Kasumi-1 (cell line): Measurements from ENCODE around the gene LRRC36.
"Not testable (repeated sequence)": the region's sequence is repeated elsewhere in the genome, so short reads cannot be mapped to it uniquely, and the experiment has no call there.

Experiments used
- DNase-seq, 2 experiments: peaks; one replicate each; lab custom pipeline; 2025; lab: John Stamatoyannopoulos, UW

LRRC36 gene

DNA sequence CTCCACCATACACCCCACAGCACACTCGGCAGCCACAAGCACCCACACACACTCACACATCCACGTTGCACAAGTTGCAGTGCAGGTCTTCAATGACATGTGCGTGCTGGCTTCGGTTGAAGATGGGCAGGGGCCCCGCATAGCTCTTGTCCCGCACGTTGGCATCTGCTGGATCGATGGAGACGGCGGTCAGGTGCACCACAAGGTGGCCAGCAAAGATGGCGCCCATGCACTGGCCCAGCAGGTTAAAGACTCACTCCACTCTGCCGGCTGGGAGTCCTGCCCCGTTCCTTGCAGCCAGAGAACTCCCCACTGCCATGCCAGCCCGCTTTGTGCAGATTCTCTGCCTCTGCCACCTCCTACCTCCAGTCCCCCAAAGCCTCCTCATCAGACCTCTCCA is 74.3 kb downstream of the LRRC36 start:
- no peak for DNase-seq

DNA sequence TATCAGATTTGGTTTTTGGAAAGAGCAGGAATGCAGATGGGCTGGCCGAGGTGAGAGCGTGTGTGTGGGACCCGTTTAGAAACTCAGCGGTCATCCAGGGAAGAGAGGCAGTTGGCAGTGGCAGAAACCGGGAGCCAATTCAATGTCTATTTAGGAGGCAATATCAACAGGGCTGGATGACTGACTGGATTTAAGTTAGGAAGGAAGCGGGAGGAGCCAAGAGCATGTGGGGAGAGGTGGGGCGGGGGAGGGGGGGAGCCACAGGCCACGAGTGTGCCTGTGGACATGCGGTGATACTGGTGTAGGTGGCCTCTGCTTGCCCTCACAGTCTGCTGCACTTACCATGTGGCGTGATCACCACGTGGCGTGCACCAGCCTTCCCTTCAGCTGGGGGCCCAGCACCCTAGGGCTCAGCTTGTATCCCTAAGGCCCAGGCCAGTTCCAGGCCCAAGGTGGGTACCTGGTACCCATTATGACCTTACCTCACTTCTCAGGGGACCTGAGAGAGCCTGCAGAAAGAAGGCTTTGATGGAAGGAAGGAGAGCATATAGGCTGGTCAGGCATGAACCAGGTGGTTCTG is 77.5 kb downstream of the LRRC36 start:
- no peak for DNase-seq

DNA sequence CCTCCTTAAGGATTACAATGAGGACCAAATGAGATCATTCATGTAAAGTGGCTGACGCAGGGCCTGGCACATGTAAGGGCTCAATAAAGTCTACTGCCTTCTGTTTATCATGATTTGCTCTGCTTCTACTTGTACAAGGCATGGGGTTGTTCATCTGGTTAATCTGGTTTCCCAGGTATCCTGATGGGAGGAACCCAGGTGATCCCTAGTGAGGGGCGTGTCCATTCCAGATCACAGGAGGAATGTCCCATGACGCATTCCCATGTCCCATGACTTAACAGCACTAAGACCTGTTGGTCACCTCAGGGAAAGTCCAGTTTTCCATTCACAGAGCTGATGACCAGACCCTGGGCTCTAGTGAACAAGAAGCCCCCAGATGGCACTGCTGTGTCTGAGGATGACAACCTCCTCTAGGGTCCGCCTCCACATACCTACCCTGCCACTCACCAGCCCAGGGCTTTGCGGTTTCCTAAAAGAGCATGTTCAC is 78.2 kb downstream of the LRRC36 start:
- no peak for DNase-seq

DNA sequence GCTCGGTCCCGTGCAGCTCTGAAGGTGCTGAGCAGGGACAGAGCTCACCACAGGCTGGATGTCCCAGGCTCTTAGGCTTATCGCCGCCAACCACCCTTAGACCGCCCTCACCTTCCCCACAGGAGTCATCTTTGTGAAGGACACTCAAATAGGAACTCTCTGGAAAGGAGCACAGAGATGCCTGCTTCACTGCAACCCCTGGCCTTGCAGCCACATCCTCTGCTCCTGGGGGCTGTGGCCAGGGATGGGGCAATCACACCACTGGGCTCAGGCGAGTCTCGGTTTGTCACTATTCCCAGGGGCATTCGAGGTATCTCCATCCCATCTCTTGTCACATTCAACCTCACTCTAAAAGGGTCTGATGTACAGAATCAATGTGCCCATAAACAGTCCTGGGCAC is 78.7 kb downstream of the LRRC36 start:
- no peak for DNase-seq

DNA sequence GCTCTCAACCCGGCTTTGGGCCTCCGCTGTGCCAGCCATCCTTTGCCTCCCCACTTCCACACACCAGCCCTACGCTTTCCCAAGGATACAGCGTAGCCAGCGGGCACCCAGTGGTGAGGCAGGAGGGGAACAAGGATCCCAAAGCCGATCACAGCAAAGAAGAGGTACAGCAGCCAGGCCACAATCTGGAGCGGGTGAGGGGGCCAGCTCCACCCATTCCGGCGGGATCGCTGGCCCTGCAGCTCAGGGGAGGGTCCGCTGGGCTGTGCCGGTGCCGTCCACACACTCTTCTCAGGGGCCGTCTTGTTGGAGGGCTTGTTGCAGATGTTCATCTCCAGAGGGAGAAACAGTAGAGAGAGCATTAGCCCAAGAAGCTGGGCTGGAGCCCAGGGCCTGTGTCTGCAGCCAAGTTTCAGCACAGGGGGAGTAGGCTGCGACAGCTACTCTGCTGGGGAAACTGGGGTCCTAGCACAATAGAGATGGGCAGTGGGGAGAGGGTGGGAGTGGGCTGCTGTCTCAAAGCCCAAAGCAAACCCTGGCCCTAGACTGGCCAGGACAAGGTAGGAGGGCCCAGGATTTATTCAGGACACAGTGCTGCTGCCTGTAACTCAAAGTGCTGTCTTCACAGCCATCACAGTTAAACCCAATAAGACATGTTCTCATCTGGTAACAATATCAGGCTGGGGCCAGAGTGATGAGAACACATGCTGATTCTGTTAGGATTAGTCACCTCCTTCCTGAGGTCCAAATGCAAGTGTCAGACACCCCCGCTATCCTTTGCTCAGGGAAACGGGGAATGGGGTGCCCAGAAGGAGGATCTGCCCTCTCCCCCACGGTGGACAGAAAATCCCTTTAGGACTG is 79.7 kb downstream of the LRRC36 start:
- DNase-seq = no peak

DNA sequence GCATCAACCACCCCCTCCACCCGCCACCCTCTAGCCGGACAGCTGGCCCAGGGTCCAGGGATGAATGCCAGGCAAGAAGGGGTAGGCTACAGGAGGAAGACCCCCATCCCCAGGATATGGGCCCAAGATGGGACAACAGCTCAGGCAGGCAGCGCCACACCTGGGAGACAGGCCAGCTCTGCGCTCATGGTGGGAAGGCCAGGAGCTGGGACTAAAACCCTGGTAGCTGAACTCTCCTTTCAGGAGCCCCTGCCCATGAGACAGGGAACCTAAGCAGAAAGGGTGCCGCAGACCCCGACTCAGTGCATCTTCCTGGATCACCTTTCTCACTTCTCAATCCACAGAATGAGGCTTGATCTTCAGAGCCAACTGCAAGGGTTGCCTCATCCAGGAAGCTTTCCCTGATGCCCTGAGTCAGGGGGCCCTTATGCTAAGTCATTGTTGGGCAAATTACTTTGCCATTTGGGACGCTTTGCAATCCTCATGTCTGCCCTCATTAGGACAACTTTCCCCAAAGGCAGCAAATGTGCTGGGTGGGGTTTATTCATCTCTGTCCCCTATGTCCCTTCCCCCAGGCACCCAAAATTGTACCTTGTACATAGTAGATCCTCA is 80.7 kb downstream of the LRRC36 start:
- DNase-seq = no peak

DNA sequence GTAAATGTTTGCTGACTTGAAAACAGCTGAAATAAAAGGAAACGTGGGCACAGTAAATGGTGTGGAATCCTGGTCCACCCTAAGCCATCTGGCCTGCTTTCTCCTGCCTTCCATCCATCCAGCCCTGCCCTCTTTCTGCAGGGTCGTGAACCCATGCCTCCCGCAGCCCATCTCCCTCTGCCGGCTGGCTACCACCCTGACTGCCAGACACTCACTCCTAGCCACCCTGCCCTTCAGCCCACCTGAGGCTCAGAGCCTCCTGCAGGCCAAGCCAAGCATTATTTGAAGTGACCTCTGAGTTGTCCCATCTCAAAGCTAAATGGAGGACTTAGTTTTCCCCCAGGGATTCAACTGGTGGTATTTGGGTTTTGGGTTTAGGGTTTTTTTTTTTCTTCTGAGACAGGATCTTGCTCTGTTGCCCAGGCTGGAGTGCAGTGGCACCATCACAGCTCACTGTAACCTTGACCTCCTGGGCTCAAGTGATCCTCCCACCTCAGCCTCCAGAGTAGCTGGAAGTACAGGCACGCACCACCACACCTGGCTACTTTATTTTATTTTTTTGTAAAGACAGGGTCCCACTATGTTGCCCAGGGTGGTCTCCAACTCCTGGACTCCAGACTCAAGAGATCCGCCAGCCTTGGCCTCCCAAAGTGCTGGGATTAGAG is 81.3 kb downstream of the LRRC36 start:
- DNase-seq = no peak

DNA sequence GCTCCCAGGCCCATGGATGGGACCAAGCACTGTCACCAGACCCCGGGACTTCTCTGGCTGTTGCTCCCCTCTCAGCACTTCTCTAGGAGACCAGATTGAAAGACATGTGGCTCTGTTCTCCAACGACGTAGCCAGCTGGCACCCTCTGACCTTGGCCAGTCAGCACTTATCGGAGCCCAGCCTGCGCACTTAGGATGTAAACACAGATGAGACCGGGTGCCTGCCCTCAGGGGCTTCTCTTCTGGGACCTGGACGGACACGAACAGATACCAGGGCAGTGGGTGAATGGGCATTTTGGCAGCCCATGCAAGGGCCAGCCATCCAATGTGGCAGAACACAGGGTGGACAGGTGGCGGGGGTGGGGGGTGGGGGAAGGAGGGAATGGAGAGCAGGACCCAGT is 83.0 kb downstream of the LRRC36 start:
- DNase-seq = no peak

DNA sequence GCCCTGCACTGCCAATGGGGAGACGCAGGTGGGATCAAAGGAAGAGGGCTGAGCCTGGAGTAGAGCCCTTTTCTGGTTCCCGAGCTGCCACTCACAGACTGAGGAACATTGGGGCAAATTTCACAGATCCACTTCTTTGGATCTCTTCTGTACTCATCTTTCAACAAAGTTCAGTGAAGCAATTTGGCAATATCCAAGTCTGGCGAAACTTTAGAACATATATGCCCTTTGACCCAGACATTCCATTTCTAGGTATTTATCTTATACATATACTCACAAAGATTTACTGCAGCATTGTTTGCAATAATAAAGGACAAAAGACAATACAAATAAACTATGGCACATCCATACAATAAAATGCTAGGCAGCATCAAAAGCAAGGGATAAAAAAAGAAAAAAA is 84.7 kb downstream of the LRRC36 start:
- no peak for DNase-seq

DNA sequence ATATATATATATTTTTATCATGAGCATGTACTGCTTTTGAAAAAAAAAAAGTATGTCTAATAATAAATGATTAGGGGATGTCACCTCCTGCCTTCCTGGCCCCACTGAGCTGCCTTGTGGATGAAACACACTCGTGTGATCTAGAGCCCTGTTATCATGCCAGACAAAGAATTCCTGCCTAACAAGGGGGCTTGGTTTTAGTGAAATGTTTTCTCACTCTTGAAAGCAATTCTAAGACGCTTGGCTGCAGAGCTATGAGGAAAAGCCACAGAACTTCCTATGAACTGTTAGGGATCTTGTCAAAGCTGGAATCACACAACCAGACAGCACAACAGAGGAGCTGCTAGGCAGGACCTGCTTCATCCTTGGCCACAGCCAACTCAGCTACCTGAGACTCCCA is 85.7 kb downstream of the LRRC36 start:
- DNase-seq = no peak

DNA sequence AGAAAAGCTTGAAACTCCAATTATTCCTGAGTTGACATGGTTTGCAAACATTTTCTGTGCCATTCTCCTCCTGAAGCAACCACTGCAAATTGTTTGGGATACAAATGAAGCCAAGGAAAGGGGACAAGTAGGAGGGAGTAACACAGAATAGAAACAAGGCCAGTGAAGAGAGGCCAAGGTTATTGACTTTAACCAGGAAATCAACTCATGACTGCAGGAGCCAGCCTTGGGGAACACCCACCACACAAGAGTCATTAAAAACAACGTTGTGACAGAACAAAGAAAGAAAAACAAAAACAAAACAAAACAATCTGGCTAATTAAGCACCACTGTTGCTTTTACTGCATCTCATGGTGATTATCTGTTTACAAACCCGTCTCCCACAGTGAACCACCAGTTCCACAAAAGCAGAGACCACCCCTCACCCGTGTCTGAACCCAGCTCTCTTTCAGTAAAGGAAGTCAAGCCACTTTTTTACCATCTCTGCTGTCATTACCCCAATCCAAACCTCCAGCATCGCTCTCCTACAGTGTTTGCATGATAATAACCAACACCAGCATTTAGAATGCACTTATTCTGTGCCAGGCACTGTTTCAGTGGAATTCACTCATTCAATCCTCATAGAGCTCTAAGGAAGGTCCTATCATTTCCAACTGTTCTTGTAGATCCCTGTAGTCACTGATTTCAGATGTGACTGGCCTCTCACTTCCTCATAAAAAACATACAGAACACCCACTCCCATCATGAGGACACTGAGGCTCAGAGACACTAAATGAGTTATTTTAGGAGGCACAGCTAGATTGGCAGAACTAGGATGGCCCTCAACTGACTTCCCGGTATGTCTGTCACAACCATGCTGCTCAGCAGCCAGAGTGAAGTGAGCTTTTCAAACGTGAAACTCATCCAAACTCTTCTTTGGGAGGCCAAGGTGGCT is 87.6 kb downstream of the LRRC36 start:
- DNase-seq = no peak

DNA sequence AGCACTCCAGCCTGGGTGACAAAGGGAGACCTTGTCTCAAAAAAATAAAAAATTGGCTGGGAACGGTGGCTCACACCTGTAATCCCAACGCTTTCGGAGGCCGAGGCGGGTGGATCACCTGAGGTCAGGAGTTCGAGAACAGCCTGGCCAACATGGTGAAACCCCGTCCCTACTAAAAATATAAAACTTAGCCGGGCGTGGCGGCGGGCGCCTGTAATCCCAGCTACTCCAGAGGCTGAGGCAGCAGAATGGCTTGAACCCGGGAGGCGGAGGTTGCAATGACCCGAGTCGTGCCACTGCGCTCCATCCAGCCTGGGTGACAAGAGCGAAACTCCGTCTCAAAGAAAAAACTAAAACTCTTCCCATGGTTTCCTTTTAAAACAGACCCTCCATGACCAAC is 88.8 kb downstream of the LRRC36 start:
- not testable (repeated sequence) for DNase-seq

DNA sequence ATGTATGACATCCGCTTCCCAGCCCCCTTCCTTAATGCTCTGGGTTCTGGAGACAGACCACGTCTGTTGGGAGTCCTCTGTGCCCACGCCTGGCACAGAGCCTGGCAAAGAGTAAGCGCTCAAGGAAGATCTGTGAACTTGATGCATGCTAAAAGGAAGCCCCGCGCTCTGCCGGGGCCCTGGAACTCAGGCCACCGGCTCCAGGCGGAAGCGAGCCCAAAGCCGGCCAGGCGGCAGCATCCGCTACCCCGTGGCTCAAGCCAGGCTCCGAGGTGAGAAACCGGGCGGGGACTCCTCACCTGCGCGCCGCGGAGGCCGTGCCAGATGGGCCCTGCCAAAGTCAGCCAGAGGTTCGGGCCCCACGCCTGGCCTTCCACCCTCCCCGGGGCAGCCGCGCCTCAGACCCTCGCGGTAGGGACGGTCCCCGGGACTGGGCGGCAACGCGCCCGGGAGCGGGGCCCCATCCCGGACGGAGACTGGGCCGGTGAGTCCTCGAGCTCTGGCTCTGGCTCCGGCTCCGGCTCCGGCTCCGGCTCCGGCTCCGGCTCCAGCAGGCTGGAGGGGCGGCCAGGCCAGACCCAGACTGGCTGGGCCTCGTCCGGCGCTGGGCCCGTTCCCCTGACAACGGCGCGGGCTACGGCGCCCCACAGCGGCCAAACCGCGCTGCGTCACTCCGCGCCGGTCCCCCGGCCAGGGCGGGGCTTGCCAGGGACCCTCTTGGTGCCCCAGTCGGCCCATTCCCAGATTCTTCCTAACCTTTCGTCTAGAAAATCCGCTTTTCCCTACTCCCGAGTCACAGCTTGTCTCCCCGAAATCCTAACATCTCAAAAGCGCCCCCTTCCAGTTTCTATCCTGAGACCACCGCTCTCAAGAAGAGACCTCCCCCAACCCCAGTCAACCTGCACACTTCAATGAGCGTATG is 89.5 kb downstream of the LRRC36 start, which contains the start of gene ZDHHC1:
Gene ZDHHC1 (minus strand): TSS at position 606 of the 922 bp plus-strand sequence. CDS start 8,702 bp downstream, outside the sequence.
- peak in 1 of 2 experiments; percentile 18 for DNase-seq

DNA sequence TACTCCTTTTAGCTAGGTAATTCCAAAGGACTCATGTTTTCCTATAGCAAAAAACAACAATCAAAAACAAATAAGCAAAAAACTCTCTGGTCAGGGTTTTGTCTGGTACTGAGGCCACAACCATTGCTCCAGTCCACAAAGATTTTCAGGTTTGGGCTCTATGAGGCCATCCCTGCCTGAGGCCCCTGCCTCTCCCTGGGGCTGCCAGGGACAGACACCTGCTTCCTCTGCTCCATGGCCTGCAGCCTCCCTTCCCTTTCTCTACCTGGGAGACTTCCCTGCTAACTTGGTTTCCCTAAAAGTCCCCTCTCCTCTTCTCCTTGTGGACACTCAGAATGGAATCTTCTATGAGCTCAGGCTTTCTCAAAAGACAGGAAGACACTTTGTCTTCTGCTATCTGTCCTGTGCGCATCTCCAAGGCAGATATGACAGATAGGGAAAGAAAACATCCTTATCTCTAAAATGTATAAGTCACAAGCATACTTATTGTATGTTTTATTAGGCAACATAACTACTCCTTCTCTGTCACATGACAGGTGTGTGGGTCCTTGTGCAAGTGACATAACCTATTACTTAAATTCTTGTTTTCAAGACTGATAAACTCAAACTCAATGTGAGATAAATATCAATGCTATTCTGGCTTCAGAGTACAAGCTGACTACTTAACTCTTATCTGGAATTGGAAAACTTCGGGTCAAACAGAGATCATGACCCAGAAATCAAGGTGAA is 90.9 kb downstream of the LRRC36 start:
- DNase-seq = no peak

DNA sequence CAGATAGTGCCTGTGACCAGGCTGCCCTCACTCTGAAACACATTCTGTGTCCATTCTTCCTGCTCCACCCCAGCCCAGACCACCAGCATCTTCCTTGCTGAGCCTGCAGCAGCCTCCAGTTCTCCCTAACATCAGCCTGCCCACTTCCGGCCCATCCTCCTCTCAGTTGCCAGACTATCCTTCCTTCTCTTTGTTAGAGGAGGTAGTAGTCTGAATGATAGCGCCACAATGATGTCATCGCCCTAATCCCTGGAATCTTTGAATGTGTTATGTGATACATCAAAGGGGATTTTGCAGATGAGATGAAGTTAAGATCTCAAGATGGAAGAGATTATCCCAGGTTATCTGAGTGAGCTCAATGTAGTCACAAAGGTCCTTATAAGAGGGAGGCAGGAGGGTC is 92.9 kb downstream of the LRRC36 start:
- DNase-seq = no peak

DNA sequence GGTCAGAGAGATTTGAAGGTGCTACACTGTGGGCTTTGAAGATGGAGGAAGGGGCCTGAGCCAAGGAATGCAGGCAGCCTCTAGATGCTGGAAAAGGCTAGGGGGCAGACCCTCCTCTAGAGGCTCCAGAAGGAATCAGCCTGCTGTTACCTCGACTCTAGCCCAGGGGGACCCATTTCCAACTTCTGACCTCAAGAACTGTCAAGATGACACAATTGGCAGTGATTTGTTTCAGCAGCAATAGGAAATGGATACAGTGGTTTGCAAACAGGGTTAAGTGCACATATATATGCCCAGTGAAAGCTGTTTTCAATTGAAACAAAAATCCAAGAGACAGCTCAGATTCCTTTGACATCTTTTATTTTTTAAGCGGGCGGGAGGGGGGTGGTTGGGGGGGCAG is 93.3 kb downstream of the LRRC36 start:
- no peak for DNase-seq

DNA sequence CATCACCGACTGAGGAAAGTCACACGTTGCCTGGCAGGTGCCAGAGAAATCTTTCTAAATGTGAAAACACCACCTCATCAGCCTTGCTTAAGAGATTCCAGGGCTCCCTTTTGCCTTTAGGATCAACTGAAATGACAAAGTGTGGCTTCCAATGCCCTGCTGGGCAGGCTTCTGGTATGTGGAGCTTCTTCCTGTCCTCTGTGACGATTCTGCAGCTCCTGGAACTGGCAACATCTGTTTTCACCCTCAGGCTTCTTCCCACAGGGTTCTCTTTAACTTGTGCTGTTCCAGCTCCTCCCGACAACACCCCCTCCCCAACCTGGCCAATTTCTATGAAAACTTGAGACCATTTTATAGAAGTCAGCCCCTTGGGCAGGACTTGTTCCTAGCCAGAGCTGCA is 94.4 kb downstream of the LRRC36 start:
- DNase-seq = no peak

DNA sequence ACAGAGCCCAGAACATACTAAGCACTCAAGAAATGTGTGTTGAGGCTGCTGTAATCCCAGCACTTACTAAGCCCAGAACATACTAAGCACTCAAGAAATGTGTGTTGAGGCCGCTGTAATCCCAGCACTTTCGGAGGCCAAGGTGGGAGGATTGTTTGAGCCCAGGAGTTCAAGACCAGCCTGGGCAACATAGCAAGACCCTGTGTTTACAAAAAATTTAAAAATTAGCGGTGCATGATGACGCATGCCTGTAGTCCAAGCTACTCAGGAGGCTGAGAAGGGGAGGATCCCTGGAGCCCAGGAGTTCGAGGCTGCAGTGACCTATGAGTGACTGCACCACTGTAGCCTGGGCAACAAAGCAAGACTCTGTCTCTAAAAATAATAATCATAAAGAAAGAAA is 96.4 kb downstream of the LRRC36 start:
- DNase-seq = no peak

DNA sequence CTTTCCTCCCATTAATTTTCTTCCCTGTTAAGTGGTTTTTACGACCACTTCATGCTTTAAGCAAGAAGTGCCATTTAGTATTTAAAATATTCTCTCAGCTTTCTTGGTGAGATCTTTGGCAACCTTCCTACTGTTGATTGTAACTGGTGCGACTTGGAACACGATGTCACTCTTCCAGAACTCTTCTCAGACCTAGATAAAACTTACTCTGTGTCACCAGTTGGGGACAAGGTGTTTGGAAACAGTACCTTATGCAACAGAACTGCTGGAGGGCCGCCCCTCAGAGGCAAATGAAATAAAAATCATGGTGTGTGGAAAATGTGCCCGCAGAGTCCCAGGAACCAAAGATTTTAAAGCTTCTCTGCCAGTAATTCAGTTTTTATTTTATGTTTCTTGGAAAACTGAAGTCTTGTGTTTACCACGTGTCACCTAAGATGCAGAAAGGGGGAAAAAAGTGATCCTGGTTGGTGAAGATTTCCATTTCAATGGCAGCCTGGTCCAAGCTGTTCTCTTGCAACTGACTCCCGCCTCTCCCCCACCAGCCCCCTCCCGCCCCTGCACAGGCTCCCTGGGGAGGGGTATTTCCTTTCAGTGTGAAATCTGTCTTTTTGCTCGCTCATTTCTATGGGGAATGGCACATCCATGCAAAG is 97.1 kb downstream of the LRRC36 start:
- no peak for DNase-seq
